ENCODE measurements around the gene RUBCN.

- TF ChIP-seq CTCF (IDR thresholded peaks at IDR 0.05) (no peak), EP300 (IDR thresholded peaks at IDR 0.05) (no peak), POLR2A (IDR thresholded peaks at IDR 0.05) (no peak)
Measured at GRCh38 chr3:197758512-197758911, 21.8 kb upstream of the RUBCN start.
